ENCODE results near the gene SHROOM3.

The SHROOM3 gene

GRCh38 chr4:76732246-76732645 is 297.2 kb downstream of the SHROOM3 start:
- DNase-seq: no peak

GRCh38 chr4:76733068-76733771 is 298.2 kb downstream of the SHROOM3 start:
- DNase-seq: no peak

GRCh38 chr4:76736414-76736813 is 301.4 kb downstream of the SHROOM3 start:
- DNase-seq: no peak

DNA sequence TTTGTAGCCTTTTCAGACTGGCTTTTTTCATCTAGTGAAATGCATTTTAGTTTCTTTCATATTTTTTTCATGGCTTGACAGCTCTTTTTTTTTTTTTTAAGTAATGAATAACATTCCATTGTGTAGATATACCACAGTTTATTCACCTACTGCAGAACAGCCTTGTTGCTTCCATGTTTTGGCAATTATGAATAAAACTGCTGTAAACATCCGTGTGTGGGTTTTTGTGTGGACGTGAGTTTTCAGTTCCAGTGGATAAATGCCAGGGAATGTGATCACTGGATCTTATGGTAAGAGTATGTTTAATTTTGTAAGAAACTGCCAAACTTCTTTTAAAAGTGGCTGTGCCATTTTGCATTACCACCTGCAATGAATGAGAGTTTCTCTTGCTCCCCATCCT is 302.2 kb downstream of the SHROOM3 start:
- no peak for DNase-seq

- DNase-seq: no peak
Observed at GRCh38 chr4:76737771-76738085, 302.7 kb downstream of the SHROOM3 start.

DNA sequence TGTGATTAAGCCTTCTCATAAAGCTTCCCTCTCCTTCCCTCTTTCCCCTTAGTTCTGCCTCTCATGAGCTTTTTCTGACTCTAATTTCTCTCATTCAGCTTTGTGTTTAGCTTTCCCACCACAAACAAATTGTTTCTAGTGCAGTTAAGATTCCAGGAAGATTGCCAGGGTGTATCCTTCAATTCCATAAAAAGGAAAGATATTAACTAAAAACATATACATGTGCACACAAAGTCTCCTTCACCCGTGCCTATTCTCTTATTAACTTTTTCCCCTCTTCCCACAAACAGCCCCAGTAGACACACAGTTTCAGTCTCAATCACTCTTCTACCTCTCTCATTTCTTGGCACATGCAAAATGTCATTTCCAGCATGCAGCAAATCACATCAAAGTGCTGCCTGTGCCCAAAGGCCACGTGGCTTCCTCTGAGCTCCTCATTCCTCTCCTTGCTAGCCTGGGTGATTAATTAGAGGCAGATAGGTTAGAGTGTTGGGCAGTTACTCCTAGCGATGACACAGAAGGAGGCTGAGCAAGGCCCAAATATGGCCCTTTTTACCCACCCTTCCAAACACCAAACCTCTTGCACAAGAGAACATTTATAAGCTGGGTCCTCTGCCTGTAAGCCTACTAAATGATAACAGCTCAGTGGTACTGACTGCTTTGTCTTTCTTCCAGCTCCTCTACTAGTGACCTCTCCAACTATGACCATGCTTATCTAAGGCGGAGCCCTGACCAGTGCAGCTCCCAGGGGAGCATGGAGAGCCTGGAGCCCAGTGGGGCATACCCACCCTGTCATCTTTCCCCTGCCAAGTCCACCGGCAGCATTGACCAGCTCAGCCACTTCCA is 303.3 kb downstream of the SHROOM3 start:
- no peak for DNase-seq

DNA sequence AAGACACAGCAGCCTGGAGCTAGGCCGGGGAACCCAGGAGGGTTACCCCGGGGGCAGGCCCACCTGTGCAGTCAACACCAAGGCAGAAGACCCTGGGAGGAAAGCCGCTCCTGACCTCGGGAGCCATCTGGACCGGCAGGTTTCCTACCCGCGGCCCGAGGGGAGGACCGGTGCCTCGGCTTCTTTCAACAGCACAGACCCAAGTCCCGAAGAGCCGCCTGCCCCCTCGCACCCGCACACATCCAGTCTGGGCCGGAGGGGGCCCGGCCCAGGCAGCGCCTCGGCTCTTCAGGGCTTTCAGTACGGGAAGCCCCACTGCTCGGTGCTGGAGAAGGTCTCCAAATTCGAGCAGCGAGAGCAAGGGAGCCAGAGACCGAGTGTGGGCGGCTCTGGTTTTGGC is 305.2 kb downstream of the SHROOM3 start:
- DNase-seq: no peak

- no peak for DNase-seq
Observed at GRCh38 chr4:76740866-76741662, 306.0 kb downstream of the SHROOM3 start.

- DNase-seq: no peak
Observed at GRCh38 chr4:76741663-76742020, 306.6 kb downstream of the SHROOM3 start.

DNA sequence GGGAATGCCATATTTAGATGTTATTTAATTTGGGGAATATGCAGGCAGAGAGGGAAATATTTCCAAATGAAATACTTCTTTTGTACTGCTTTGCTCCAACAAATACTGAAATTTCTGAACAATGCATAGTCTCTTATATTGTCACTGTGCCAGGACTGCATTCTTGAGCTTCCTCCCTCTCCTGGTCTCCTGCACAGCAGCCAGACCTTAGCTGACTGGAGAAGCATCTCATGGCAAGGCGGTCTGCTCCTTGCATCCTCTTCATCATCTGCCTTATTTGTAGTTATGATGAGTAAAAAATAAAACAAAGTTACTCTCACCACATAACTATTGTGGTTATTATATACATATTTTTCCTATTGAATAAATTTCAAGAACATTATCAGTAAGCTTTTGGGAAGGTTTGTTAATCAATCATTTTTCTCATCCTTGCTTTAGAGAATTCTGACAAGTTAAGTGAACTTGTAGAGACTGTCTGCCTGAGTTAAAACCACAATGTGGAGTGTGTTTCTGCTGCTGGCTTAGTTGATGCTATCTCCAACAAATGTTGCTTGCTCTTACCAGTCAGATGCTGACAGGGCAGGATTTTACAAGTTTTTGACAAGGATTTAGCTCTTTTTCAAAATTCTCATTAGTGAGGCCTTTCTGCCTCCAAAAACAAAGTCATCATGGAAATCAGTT is 309.4 kb downstream of the SHROOM3 start:
- DNase-seq: no peak

- no peak for DNase-seq
Observed at GRCh38 chr4:76745240-76745639, 310.2 kb downstream of the SHROOM3 start.

DNA sequence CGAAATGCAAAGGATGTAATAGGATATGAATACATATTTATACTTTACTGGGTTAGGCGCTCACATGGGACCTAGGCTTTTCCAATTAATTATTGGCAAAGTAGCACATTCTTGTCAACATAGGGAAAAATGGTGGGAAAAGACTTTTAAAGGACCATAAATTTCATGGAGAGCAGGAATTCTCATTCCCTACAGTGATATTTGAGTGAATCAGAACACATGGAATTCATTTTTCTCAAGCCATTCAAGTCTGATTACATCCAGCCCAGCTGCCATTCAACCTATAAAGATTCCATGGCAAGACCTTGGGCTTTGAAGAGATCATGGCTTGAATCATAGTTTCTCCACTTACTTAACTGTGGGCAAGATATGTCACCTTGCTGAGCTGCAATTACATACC is 312.5 kb downstream of the SHROOM3 start:
- no peak for DNase-seq

- no peak for DNase-seq
Observed at GRCh38 chr4:76748649-76749048, 313.6 kb downstream of the SHROOM3 start.

GRCh38 chr4:76749355-76749754 is 314.3 kb downstream of the SHROOM3 start:
- no peak for DNase-seq

GRCh38 chr4:76750716-76751115 is 315.7 kb downstream of the SHROOM3 start:
- DNase-seq: no peak

DNA sequence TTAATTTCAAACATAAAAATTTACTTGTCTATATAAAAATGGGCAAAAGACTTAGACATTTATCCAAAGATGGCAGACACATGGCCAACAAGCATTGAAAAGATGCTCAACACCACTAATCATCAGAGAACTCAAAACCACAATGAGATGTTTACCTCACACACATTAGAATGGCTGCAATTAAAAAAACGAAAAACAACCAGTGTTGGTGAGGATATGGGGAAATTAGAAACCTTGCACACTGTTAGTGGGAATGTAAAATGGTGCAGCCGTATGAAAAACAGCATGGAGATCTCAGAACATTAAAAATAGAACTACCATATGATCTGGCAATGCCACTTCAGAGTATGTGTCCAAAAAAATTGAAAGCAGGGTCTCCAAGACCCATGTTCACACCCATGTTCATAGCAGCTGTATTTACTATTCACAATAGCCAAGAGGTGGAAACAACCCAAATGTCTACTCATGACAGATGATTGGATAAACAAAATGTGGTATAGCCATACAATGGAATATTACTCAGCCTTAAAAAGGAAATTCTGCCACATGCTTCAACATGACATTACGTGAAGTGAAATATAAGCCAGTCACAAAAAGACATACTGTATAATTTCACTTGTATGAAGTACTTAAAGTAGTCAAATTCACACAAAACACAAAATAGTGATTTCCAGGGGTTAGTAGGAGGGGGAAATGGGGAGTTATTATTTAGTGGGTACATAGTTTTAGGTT is 316.7 kb downstream of the SHROOM3 start:
- no peak for DNase-seq

- no peak for DNase-seq
Observed at GRCh38 chr4:76752861-76753501, 318.0 kb downstream of the SHROOM3 start.

- no peak for DNase-seq
Observed at GRCh38 chr4:76753814-76754213, 318.8 kb downstream of the SHROOM3 start.

GRCh38 chr4:76754439-76754838 is 319.4 kb downstream of the SHROOM3 start:
- DNase-seq: no peak

DNA sequence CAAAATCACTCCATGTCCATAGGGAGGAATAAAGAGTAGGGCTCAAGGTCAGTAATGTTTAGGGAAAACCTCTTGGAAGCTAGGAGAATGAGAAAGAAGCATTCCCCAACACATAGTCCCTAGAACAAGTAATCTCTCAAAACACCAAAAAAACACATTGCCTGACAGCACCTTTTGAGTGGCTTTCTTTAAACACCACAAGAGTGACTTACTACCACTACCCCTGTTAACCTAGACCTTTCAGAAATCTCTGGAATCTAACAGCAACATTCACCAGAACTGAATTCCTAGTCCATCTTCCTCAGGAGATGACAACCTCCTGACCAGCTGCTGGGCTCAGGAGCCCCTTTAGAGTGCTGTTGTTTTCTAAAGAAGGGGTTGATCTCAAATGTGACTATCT is 320.7 kb downstream of the SHROOM3 start:
- no peak for DNase-seq

GRCh38 chr4:76756416-76756815 is 321.4 kb downstream of the SHROOM3 start:
- no peak for DNase-seq

GRCh38 chr4:76757418-76757939 is 322.4 kb downstream of the SHROOM3 start:
- no peak for DNase-seq

Measured in activated naive CD4-positive, alpha-beta T cell treated with anti-CD3 and anti-CD28 coated beads, Interleukin-2, amount 50 U/mL, for 16 hours (primary cell).